Body of pancreas (tissue), 4 donors: Measurements from ENCODE around the gene CCNY. TPM values are rescaled to one million over a fixed set of nuclear protein-coding genes. Genes with fewer than 3 reads are reported as not detected.

Experiments
- ATAC-seq: fragments of 150-250 bp; one replicate; pipeline ENCODE4 v1.9.1; 2016
- DNase-seq, 4 donors: peaks; one replicate each; pipeline ENCODE4 v3.0.0-alpha.2; 2019
- H3K27ac ChIP-seq, 4 donors: fragments of 200-600 bp; sonication (generic); 1 replicate in 3 of 4; 2 replicates in 1 of 4; pipeline versions ENCODE4 v1.5.1 to v1.6.1; 2016 to 2019; ENCODE audit warnings: mild to moderate bottlenecking in 1 of 4, mixed read lengths in 1 of 4, moderate library complexity in 1 of 4
- H3K27me3 ChIP-seq, 2 donors: fragments of 200-600 bp; sonication (generic); one replicate each; pipeline ENCODE4 v1.6.0; 2016; ENCODE audit warnings: mild to moderate bottlenecking in 1 of 2
- H3K36me3 ChIP-seq, 2 donors: fragments of 200-600 bp; sonication (generic); replicated peaks in 1 of 2; 2 replicates each; pipeline ENCODE4 v1.5.1; 2016; ENCODE audit warnings: low read depth in 2 of 2; ENCODE audit not compliant: insufficient read depth in 1 of 2
- H3K4me1 ChIP-seq: fragments of 200-600 bp; sonication (generic); one replicate; pipeline ENCODE4 v1.6.0; 2016
- H3K4me3 ChIP-seq, 2 donors: fragments of 200-600 bp; sonication (generic); 1 replicate in 1 of 2; 2 replicates in 1 of 2; pipeline ENCODE4 v1.5.1; 2016 to 2019
- H3K9me3 ChIP-seq, 3 donors: fragments of 200-600 bp; sonication (generic); 1 replicate in 2 of 3; 2 replicates in 1 of 3; pipeline ENCODE4 v1.5.1; 2016
- POLR2A ChIP-seq, 3 donors: fragments of 450-650 bp; IDR thresholded peaks; one replicate each; pipeline ENCODE4 v1.6.1; 2016; ENCODE audit warnings: antibody characterized with exemption in 3 of 3, mild to moderate bottlenecking in 2 of 3
- WGBS, 2 donors: methylation state at CpG; one replicate each; pipeline ENCODE4 v1.1.5; 2017; 5-methylcytosine and 5-hydroxymethylcytosine counted together
- intact Hi-C: fragments of 100-400 bp; cut with DNase I; formaldehyde crosslinking; loops from one replicate; pipeline ENCODE4 v1.15.1; 2023
- total RNA-seq, 2 donors: library from RNA; depleted of rRNA; stranded (reverse); fragments of >200 nt; gene quantifications; one replicate each; pipeline ENCODE4 v1.1.0, GENCODE V29; 2016
- TF ChIP-seq, protein P1 (sequence below), 7 experiments: fragments of 450-650 bp in 4 of 7; fragments of 200-600 bp in 3 of 7; sonication (generic) in 3 of 7; IDR thresholded peaks; one replicate each; pipeline ENCODE4 v1.5.1; 2016 to 2019; ENCODE audit warnings: antibody characterized with exemption in 7 of 7

CCNY gene
- total RNA-seq, 2 donors from 2014 or later: 9.6 to 18.9 TPM

DNA sequence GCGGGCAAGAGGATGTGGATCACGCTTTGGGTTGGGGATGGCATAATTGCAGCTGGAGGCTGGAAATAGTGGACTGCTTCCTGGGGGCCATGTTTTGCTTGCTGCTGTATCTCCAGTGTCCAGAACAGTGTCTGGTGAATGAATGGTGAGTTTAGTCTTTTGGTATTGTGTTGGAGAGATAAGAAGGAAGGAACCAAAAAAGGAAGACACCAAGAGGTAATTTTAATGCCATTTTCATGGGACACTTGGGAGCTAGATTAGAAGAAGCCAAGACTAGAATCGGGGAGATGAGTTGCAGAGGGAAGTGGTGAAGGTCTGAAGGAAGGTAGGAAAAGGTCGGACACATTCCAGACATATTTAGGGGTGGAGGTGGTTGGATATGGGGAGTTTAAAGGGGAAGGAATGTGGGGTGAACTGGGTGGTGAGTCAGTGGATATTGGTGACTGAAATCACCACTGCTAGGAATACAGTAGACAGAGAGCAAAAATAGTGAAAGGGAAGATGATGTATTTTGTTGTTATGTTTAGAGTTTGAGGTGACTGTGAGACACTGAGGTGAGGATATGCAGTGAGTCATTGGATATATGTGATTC, 76.7 kb downstream of the CCNY start:
- WGBS, 2 donors: 82 to 89% methylated on average over 4 of the region's 4 CpGs
- no peaks in the 10 kb centered on the region for H3K36me3 ChIP-seq
- H3K4me3 ChIP-seq: no peak overlapping the region
- peaks cover 33% of the 10 kb centered on the region for H3K4me1 ChIP-seq
- no peaks in the 10 kb centered on the region for H3K27me3 ChIP-seq
- TF ChIP-seq, protein P1, sequence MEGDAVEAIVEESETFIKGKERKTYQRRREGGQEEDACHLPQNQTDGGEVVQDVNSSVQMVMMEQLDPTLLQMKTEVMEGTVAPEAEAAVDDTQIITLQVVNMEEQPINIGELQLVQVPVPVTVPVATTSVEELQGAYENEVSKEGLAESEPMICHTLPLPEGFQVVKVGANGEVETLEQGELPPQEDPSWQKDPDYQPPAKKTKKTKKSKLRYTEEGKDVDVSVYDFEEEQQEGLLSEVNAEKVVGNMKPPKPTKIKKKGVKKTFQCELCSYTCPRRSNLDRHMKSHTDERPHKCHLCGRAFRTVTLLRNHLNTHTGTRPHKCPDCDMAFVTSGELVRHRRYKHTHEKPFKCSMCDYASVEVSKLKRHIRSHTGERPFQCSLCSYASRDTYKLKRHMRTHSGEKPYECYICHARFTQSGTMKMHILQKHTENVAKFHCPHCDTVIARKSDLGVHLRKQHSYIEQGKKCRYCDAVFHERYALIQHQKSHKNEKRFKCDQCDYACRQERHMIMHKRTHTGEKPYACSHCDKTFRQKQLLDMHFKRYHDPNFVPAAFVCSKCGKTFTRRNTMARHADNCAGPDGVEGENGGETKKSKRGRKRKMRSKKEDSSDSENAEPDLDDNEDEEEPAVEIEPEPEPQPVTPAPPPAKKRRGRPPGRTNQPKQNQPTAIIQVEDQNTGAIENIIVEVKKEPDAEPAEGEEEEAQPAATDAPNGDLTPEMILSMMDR (IDR thresholded peaks at IDR 0.05): no peak
- TF ChIP-seq POLR2A (IDR thresholded peaks at IDR 0.05): no peak
- ATAC-seq (no peak), DNase-seq (no peak)
- H3K27ac ChIP-seq: no peak overlapping the region
- intact Hi-C loops: no loop called here
- H3K9me3 ChIP-seq: no peaks in the 10 kb centered on the region

DNA sequence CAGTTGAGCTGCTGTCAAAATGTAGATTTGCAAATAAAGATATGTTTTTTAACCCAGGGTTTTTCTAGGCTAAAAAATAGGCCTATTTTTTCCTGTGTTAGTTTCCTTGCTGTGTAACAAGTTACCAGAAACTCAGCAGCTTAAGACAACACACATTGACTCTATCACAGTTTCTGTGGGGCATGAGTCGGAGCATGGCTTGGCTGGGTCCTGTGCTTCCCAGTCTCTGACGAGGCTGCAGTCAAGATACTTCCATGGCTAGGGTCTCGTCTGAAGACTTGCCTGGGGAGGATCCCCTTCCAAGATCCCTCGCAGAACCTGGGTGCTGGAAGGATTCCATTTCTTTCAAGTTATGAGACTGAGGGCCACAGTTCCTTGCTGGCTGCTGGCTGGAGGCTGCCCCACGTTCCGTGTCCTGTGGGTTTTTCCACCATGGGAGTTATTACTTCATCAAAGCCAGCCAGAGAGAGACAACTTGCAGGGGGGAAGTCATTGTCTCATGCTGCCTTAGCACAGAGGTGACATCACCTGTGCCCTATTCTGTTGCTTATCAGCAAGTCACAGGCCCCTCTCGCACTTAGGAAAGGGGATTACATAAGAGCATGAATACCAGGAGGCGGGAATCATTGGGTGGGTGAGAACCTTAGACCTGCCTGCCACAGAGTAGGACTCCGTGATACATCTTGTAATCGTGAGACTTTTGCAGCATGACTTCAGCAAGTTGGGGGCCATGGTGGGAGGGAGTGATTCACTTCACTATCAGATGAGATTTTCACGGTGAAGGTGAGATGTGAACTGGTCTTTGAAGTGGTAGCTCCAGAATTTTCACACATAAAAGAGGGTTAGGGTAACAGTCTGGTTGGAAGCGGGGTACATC, 77.9 kb downstream of the CCNY start:
- peaks cover 25% of the 10 kb centered on the region for H3K4me1 ChIP-seq
- no peaks in the 10 kb centered on the region for H3K27me3 ChIP-seq
- peak overlapping the region in 1 of 4 donors; percentile 27 for H3K27ac ChIP-seq
- DNase-seq: no peak
- no peak for ATAC-seq
- intact Hi-C loops: no loop called here
- WGBS, 2 donors: 81 to 85% methylated on average over 9 to 12 of the region's 12 CpGs
- H3K4me3 ChIP-seq: no peak overlapping the region
- no peaks in the 10 kb centered on the region for H3K36me3 ChIP-seq
- no peaks in the 10 kb centered on the region for H3K9me3 ChIP-seq
- no peak for TF ChIP-seq POLR2A (IDR thresholded peaks at IDR 0.05)
- TF ChIP-seq, protein P1 (IDR thresholded peaks at IDR 0.05): no peak

DNA sequence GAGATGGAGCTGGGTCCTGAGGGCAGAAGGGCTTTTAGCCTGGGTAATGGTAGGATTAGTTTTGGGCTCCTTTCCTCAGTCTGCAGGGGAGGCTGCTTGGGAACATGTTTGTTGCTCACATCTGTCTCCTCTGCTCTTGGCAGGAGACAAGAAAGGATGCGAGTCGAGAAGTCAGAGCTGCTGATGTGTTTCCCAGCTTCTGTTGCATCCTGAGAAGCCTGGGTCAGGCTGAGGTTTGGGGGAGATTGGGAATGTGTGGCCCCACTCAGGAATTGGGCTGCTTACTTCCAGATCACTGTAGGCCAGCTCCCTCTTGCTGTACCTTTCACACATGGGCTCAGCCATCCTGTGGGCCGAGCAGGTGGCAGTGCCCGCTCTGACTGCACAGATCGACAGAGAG, 79.2 kb downstream of the CCNY start:
- H3K9me3 ChIP-seq: no peaks in the 10 kb centered on the region
- ATAC-seq: no peak
- TF ChIP-seq, protein P1 (IDR thresholded peaks at IDR 0.05): no peak
- TF ChIP-seq POLR2A (IDR thresholded peaks at IDR 0.05): no peak
- WGBS, 2 donors: 61 to 73% methylated on average over 5 of the region's 5 CpGs
- no peaks in the 10 kb centered on the region for H3K27me3 ChIP-seq
- no peaks in the 10 kb centered on the region for H3K36me3 ChIP-seq
- peaks cover 18% of the 10 kb centered on the region for H3K4me1 ChIP-seq
- no peak overlapping the region for H3K27ac ChIP-seq
- intact Hi-C loops: no loop called here
- no peak for DNase-seq
- no peak overlapping the region for H3K4me3 ChIP-seq

DNA sequence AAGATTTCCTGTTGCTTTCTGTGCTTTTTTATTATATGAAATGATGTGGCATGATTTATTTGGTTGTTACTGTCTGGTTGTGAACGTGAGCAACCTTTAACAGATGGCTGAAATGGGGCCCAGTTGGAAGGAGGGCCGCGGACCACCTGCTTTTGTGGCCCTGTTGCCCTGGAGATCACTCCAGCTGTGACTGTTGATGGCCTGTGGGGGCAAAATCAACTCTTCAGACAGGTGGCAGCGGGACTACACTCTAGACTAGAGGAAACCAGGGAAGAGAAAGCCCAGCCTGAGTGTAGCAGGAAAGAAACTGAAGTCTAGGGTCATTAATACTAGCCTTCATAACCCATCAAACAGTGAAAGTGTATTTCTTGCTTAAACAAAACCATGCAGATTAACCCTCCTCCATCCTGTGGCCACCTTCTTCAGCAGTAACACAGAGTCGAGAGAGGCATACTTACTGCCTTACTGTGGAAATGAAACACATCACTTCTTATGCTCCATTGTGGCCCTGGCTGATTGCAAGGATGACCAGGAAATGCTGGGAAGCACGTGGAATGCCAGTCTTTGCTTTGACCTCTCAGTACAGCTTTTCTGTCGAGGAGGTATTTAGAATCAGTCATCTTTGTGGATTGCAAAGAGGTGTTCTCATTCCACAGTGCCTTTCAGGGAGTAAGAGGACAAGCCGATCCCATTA, 80.5 kb downstream of the CCNY start:
- peaks cover 22% of the 10 kb centered on the region for H3K4me1 ChIP-seq
- DNase-seq: no peak
- H3K27ac ChIP-seq: peak overlapping the region in 2 of 4 donors; percentile 41 to 47
- no peaks in the 10 kb centered on the region for H3K36me3 ChIP-seq
- H3K4me3 ChIP-seq: no peak overlapping the region
- no peak for TF ChIP-seq POLR2A (IDR thresholded peaks at IDR 0.05)
- TF ChIP-seq, protein P1 (IDR thresholded peaks at IDR 0.05): no peak
- no peaks in the 10 kb centered on the region for H3K9me3 ChIP-seq
- H3K27me3 ChIP-seq: no peaks in the 10 kb centered on the region
- peak; percentile 57 for ATAC-seq
- 71 to 73% methylated on average over 8 of the region's 8 CpGs for WGBS, 2 donors
- intact Hi-C loops: no loop called here
